Esophagus (tissue), 2 donors: ENCODE measurements around the gene EGFR. TPM values are rescaled to one million over a fixed set of nuclear protein-coding genes. Genes with fewer than 3 reads are reported as not detected.

Source experiments
- H3K27ac ChIP-seq, 2 donors: one replicate each; pipeline ENCODE4 v1.5.1; 2013; ENCODE audit warnings: low read depth in 2 of 2, mild to moderate bottlenecking in 2 of 2, inconsistent platforms in 1 of 2, low read length in 1 of 2, moderate library complexity in 1 of 2
- H3K27me3 ChIP-seq, 2 donors: one replicate each; pipeline ENCODE4 v1.6.1; 2013; ENCODE audit warnings: low read length in 2 of 2, control low read depth in 1 of 2, mild to moderate bottlenecking in 1 of 2; ENCODE audit not compliant: insufficient read depth in 2 of 2, control insufficient read depth in 1 of 2
- H3K36me3 ChIP-seq, 2 donors: one replicate each; pipeline ENCODE4 v1.6.1; 2013; ENCODE audit warnings: low read length in 1 of 2; ENCODE audit not compliant: control insufficient read depth in 2 of 2, insufficient read depth in 2 of 2
- H3K4me1 ChIP-seq, 2 donors: one replicate each; pipeline ENCODE4 v1.6.1; 2013; ENCODE audit warnings: low read length in 1 of 2; ENCODE audit not compliant: control insufficient read depth in 2 of 2, insufficient read depth in 2 of 2
- H3K4me3 ChIP-seq, 2 donors: one replicate each; pipeline ENCODE4 v1.5.1; 2013; ENCODE audit warnings: low read length in 2 of 2, mild to moderate bottlenecking in 2 of 2, low read depth in 1 of 2, moderate library complexity in 1 of 2
- H3K9me3 ChIP-seq, 2 donors: one replicate each; pipeline ENCODE4 v1.6.1; 2013; ENCODE audit warnings: mild to moderate bottlenecking in 2 of 2, low read depth in 1 of 2, low read length in 1 of 2, moderate library complexity in 1 of 2; ENCODE audit not compliant: control insufficient read depth in 2 of 2, insufficient read depth in 1 of 2
- WGBS, 2 donors: extraction: QIAGEN DNeasy Blood & Tissue Kit; methylation state at CpG; one replicate each; pipeline ENCODE4 v1.1.7; 2013; 5-methylcytosine and 5-hydroxymethylcytosine counted together
- polyA plus RNA-seq, 2 donors: library from polyadenylated mRNA; stranded (reverse); fragments of 200-250 nt; gene quantifications; one replicate each; pipeline ENCODE4 v1.2.3, GENCODE V29; 2013
- donor health status: healthy with polysubstance abuse.
- donor health status: Bipolar disorder and iron deficiency.

Gene EGFR
- polyA plus RNA-seq, 2 donors: 12.8 to 16.1 TPM

- Histone ChIP-seq H3K27ac (peak overlapping the region; percentile 37 to 78), H3K4me1 (peaks cover 3 to 25% of the 10 kb centered on the region in 2 donors), H3K4me3 (no peak overlapping the region), H3K36me3 (no peaks in the 10 kb centered on the region), H3K27me3 (no peaks in the 10 kb centered on the region), H3K9me3 (no peaks in the 10 kb centered on the region)
- 59 to 68% methylated on average over 12 of the region's 12 CpGs for WGBS, 2 donors
Observed at GRCh38 chr7:55124989-55125875, 106.4 kb downstream of the EGFR start.

- H3K4me3 ChIP-seq: no peak overlapping the region
- peak overlapping the region; percentile 9 to 22 for H3K27ac ChIP-seq
- no peaks in the 10 kb centered on the region for H3K9me3 ChIP-seq
- H3K4me1 ChIP-seq: peaks cover 3 to 21% of the 10 kb centered on the region in 2 donors
- WGBS, 2 donors: 67 to 71% methylated on average over 3 of the region's 3 CpGs
- H3K36me3 ChIP-seq: peaks cover 0 to 2% of the 10 kb centered on the region in 2 donors
- no peaks in the 10 kb centered on the region for H3K27me3 ChIP-seq
Observed at GRCh38 chr7:55127135-55127551, 108.3 kb downstream of the EGFR start.

- Histone ChIP-seq H3K36me3 (peaks cover 0 to 2% of the 10 kb centered on the region in 2 donors), H3K27me3 (no peaks in the 10 kb centered on the region), H3K4me1 (peaks cover 3 to 16% of the 10 kb centered on the region in 2 donors), H3K27ac (peak overlapping the region; percentile 22 to 89), H3K9me3 (no peaks in the 10 kb centered on the region), H3K4me3 (no peak overlapping the region)
- 35% methylated on average over 6 of the region's 6 CpGs for WGBS, 2 donors
Observed at GRCh38 chr7:55127622-55128081, 108.8 kb downstream of the EGFR start.

GRCh38 chr7:55128693-55129394 is 110.0 kb downstream of the EGFR start:
- peaks cover 12 to 19% of the 10 kb centered on the region in 2 donors for H3K4me1 ChIP-seq
- WGBS, 2 donors: 25 to 45% methylated on average over 6 of the region's 6 CpGs
- H3K4me3 ChIP-seq: no peak overlapping the region
- H3K27me3 ChIP-seq: no peaks in the 10 kb centered on the region
- H3K36me3 ChIP-seq: peaks cover 0 to 2% of the 10 kb centered on the region in 2 donors
- H3K27ac ChIP-seq: peak overlapping the region; percentile 79 to 96
- no peaks in the 10 kb centered on the region for H3K9me3 ChIP-seq

GRCh38 chr7:55129541-55130394 is 111.0 kb downstream of the EGFR start:
- Histone ChIP-seq H3K36me3 (peaks cover 0 to 2% of the 10 kb centered on the region in 2 donors), H3K27me3 (no peaks in the 10 kb centered on the region), H3K9me3 (no peaks in the 10 kb centered on the region), H3K4me3 (no peak overlapping the region), H3K4me1 (peaks cover 11 to 21% of the 10 kb centered on the region in 2 donors), H3K27ac (peak overlapping the region; percentile 90 to 96)
- 39 to 50% methylated on average over 8 of the region's 8 CpGs for WGBS, 2 donors

GRCh38 chr7:55130395-55131141 is 111.8 kb downstream of the EGFR start:
- H3K36me3 ChIP-seq: peaks cover 0 to 2% of the 10 kb centered on the region in 2 donors
- H3K4me3 ChIP-seq: no peak overlapping the region
- no peaks in the 10 kb centered on the region for H3K9me3 ChIP-seq
- peak overlapping the region; percentile 90 to 96 for H3K27ac ChIP-seq
- H3K27me3 ChIP-seq: no peaks in the 10 kb centered on the region
- H3K4me1 ChIP-seq: peaks cover 8 to 19% of the 10 kb centered on the region in 2 donors
- WGBS, 2 donors: 35 to 50% methylated on average over 15 of the region's 15 CpGs

- H3K36me3 ChIP-seq: peaks cover 0 to 2% of the 10 kb centered on the region in 2 donors
- peaks cover 8 to 19% of the 10 kb centered on the region in 2 donors for H3K4me1 ChIP-seq
- no peaks in the 10 kb centered on the region for H3K9me3 ChIP-seq
- H3K4me3 ChIP-seq: no peak overlapping the region
- 54 to 64% methylated on average over 17 of the region's 17 CpGs for WGBS, 2 donors
- peak overlapping the region; percentile 90 to 96 for H3K27ac ChIP-seq
- H3K27me3 ChIP-seq: no peaks in the 10 kb centered on the region
Observed at GRCh38 chr7:55131142-55131929, 112.5 kb downstream of the EGFR start.

- Histone ChIP-seq H3K9me3 (no peaks in the 10 kb centered on the region), H3K27ac (peak overlapping the region; percentile 97 to 99), H3K4me3 (no peak overlapping the region), H3K36me3 (peaks cover 0 to 2% of the 10 kb centered on the region in 2 donors), H3K27me3 (no peaks in the 10 kb centered on the region), H3K4me1 (peaks cover 8 to 20% of the 10 kb centered on the region in 2 donors)
- WGBS, 2 donors: 52 to 69% methylated on average over 5 of the region's 5 CpGs
Observed at GRCh38 chr7:55132550-55132889, 113.7 kb downstream of the EGFR start.
